Measurements from ENCODE around the gene ZSWIM5. TPM values are rescaled to one million over a fixed set of nuclear protein-coding genes. Genes with fewer than 3 reads are reported as not detected.

Gene ZSWIM5
- total and polyA plus RNA-seq, 2 of the 8 experiments (the other 6 are each of a cell fraction or from before 2014, with no cell fraction given): 2.5 to 3.9 TPM

GRCh38 chr1:45016090-45016697, 190.2 kb downstream of the ZSWIM5 start:
- Histone ChIP-seq H3K36me3 (ENCODE audit: control insufficient read depth in 2 of 4, insufficient read depth in 4 of 4, low read length in 3 of 4) (0 out of 8 replicates have a peak, but pooled peaks cover 0 to 4% (median 2%) of the 10 kb centered on the region in 4 experiments), H3K4ac (replicated peaks; ENCODE audit: insufficient read length, low read depth, low read length) (no peak overlapping the region), H4K5ac (ENCODE audit: insufficient read length, low read depth, low read length) (no peak overlapping the region), H3K18ac (ENCODE audit: extremely low read depth, low read length) (no peak overlapping the region), H2BK12ac (ENCODE audit: low read depth, low read length) (no peak overlapping the region), H3K4me3 (ENCODE audit: extremely low read depth in 1 of 4, insufficient read depth in 2 of 4, low read depth in 3 of 4, low read length in 4 of 4) (no peak overlapping the region), H3K4me2 (ENCODE audit: insufficient read depth in 1 of 2, low read depth in 2 of 2, low read length in 2 of 2) (no peak overlapping the region), H3K9me3 (ENCODE audit: insufficient read depth in 2 of 2, low read depth in 1 of 2, low read length in 1 of 2) (no peaks in the 10 kb centered on the region), H3K27me3 (replicated peaks in 1 of 4; ENCODE audit: control insufficient read depth in 3 of 4, extremely low read depth in 1 of 4, insufficient read depth in 3 of 4, low read length in 3 of 4) (no peaks in the 10 kb centered on the region), H2AFZ (ENCODE audit: low read length) (no peak overlapping the region), H3K56ac (replicated peaks; ENCODE audit: insufficient read length, low read depth, low read length) (no peak overlapping the region), H4K8ac (ENCODE audit: extremely low read depth, insufficient read depth, low read length) (no peak overlapping the region), H3K79me1 (ENCODE audit: low read depth, low read length) (no peaks in the 10 kb centered on the region), H2BK120ac (replicated peaks; ENCODE audit: low read depth, low read length) (no peak overlapping the region), H2AK5ac (ENCODE audit: low read depth, low read length) (no peak overlapping the region), H2BK15ac (ENCODE audit: low read length) (no peak overlapping the region), H3K23ac (ENCODE audit: insufficient read length) (no peak overlapping the region), H3K23me2 (ENCODE audit: low read depth, low read length) (peaks cover 5% of the 10 kb centered on the region; the same call in 1 of the 2 replicates), H3K4me1 (replicated peaks in 1 of 4; ENCODE audit: control insufficient read depth in 3 of 4, insufficient read depth in 4 of 4, low read length in 3 of 4) (peaks cover 0 to 5% (median 4%) of the 10 kb centered on the region in 4 experiments; a peak in 5 of 7 replicates), H3K14ac (ENCODE audit: insufficient read length) (no peak overlapping the region), H2BK20ac (ENCODE audit: low read length) (no peak overlapping the region), H3K27ac (ENCODE audit: low read depth, low read length) (no peak overlapping the region), H4K20me1 (replicated peaks in 1 of 2; ENCODE audit: control insufficient read depth in 1 of 2, insufficient read depth in 2 of 2, low read length in 2 of 2) (peaks cover 0 to 2% of the 10 kb centered on the region in 2 experiments), H3K79me2 (ENCODE audit: control insufficient read depth in 1 of 2, insufficient read depth in 2 of 2, low read length in 2 of 2) (no peaks in the 10 kb centered on the region; a peak in 1 of 4 replicates), H3K9ac (replicated peaks in 1 of 4; ENCODE audit: extremely low read depth in 1 of 4, low read depth in 3 of 4, low read length in 3 of 4) (no peak overlapping the region), H4K91ac (replicated peaks; ENCODE audit: insufficient read length, low read length) (no peak overlapping the region), H2BK5ac (ENCODE audit: low read depth, low read length) (no peak overlapping the region)
- no peak for FAIRE-seq
- CTCF ChIA-PET (ENCODE audit: partially characterized antibody): interaction anchor here (0.7 to 15.4 kb wide), 10 partner anchors 13 to 477 kb away, joined by 3 to 424 read pairs (median 4); partner anchors contain the start of gene HPDL
- TF ChIP-seq SIX5 (IDR thresholded peaks at IDR 0.05; ENCODE audit: low read depth, low read length) (no peak), RBBP5 (IDR thresholded peaks at IDR 0.05; ENCODE audit: borderline replicate concordance, low read depth, low read length) (no peak), KDM4A (IDR thresholded peaks at IDR 0.05; ENCODE audit: low read depth, low read length, severe bottlenecking) (no peak), SP1 (IDR thresholded peaks at IDR 0.05; ENCODE audit: low read depth, low read length) (no peak), CTBP2 (IDR thresholded peaks at IDR 0.05; ENCODE audit: borderline replicate concordance, insufficient read depth, insufficient read length, low read length) (no peak)
- POLR2A ChIA-PET (ENCODE audit: partially characterized antibody): interaction anchor here (0.6 to 1.4 kb wide), 5 partner anchors 75 to 404 kb away, joined by 3 to 6 read pairs (median 4); no protein-coding TSS in a partner anchor
- DNase-seq (ENCODE audit: low read depth in 1 of 2, low spot score in 2 of 2): no peak
- 65% methylated on average over 2 of the region's 2 CpGs; no CpG with 5 or more reads in 1 of the 2 experiments for WGBS, 2 experiments (ENCODE audit: extremely low coverage in 1 of 2, insufficient coverage in 1 of 2, insufficient read length in 1 of 2, insufficient replicate concordance in 2 of 2, low coverage in 1 of 2, low lambda C conversion rate in 2 of 2, missing lambda C conversion rate in 1 of 2)
